ENCODE data around the gene SPATS2. TPM values are rescaled to one million over a fixed set of nuclear protein-coding genes. Genes with fewer than 3 reads are reported as not detected.

Gene SPATS2
- total and polyA plus RNA-seq, 2 of the 4 experiments (the other 2 are of a cell fraction) = 50.6 to 63.3 TPM

DNA sequence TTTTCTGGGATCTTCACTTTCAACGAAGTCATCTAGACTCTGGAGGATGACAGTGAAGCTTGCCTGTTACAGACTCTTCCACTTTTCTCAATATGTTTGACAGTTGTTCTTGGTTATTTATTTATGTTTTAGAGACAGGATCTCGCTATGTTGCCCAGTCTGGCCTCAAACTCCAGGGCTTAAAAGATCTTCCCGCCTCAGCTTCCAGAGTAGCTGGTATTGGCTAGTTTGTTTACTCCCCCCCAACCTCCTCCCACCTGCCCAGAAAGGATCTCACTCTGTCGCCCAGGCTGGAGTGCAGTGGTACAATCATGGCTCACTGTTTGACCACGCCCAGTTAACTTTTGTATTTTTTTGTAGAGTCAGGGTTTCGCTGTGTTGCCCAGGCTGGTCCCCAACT is 3.3 kb downstream of the SPATS2 start:
- ChIA-PET CTCF (interaction anchor here (0.6 to 2.6 kb wide), 2 partner anchors 12 to 139 kb away, joined by 4 to 7 read pairs; no protein-coding TSS in a partner anchor), POLR2A (ENCODE audit: unreplicated experiment) (no interaction called here)
- BruUV-seq (replicated peaks) = no TSS peak

More for the DNA sequence above, 3.3 kb downstream of the SPATS2 start:
- no peak overlapping the region for H3K9ac ChIP-seq (ENCODE audit: low read depth, low read length)
- no peak overlapping the region for H3K14ac ChIP-seq (replicated peaks; ENCODE audit: low read depth, low read length)
- H4K8ac ChIP-seq (ENCODE audit: low read depth in 2 of 2, low read length in 2 of 2) = no peak overlapping the region; a peak in 1 of 4 replicates
- no peak overlapping the region for H4K91ac ChIP-seq (ENCODE audit: insufficient read depth, low read depth, low read length)
- WGBS, 2 experiments (ENCODE audit: extremely low coverage in 2 of 2, insufficient read length in 1 of 2) = no CpG with 5 or more reads among the region's 6 CpGs
- H3K27ac ChIP-seq (ENCODE audit: insufficient read depth, low read length) = no peak overlapping the region
- peaks cover 48% of the 10 kb centered on the region for H4K20me1 ChIP-seq (ENCODE audit: insufficient read depth, low read length)
- no peak overlapping the region for H3K18ac ChIP-seq (ENCODE audit: low read depth, low read length)
- H3K4me2 ChIP-seq (ENCODE audit: low read depth, low read length) = no peak overlapping the region
- dilution Hi-C loops (cut with HindIII; ENCODE audit: low sequenced_read_pairs, unreplicated experiment) = loop anchor here (25.0 kb wide), 1 partner anchor 142 kb away; no protein-coding TSS in a partner anchor
- H3K4me1 ChIP-seq (ENCODE audit: control insufficient read depth, insufficient read depth, low read length) = peaks cover 4% of the 10 kb centered on the region; the same call in 1 of the 2 replicates
- H3K23ac ChIP-seq (ENCODE audit: low read depth, low read length) = 0 out of 2 replicates have a peak overlapping the region, but pooled peaks have one; percentile 25
- DNase-seq (no peak), ATAC-seq (ENCODE audit: low read depth) (no peak)
- H3K79me1 ChIP-seq (ENCODE audit: low read depth in 1 of 2, low read length in 2 of 2) = peaks cover 3 to 60% of the 10 kb centered on the region in 2 experiments; a peak in 2 of 4 replicates
- intact Hi-C loops (cut with micrococcal nuclease) = no loop called here
- H3K56ac ChIP-seq (ENCODE audit: extremely low read depth, insufficient read depth, low read length) = no peak overlapping the region
- no peak overlapping the region for H3K4me3 ChIP-seq (ENCODE audit: insufficient read depth, low read depth, low read length)
- H4K5ac ChIP-seq (ENCODE audit: low read depth, low read length) = no peak overlapping the region
- no peak overlapping the region for H2AK9ac ChIP-seq (replicated peaks; ENCODE audit: low read depth, low read length, poor library complexity)
- H2BK20ac ChIP-seq (ENCODE audit: low read depth, low read length) = no peak overlapping the region
- H2BK5ac ChIP-seq (ENCODE audit: low read depth, low read length, poor library complexity, severe bottlenecking) = no peak overlapping the region
- peaks cover 2% of the 10 kb centered on the region; the same call in 1 of the 2 replicates for H3K9me1 ChIP-seq (ENCODE audit: insufficient read depth, low read length)
- no peak overlapping the region for H2AK5ac ChIP-seq (ENCODE audit: low read depth, low read length)
- no peaks in the 10 kb centered on the region for H3K9me3 ChIP-seq (ENCODE audit: control insufficient read depth, insufficient read depth, low read length)
- peaks cover 4% of the 10 kb centered on the region for H3K36me3 ChIP-seq (ENCODE audit: control insufficient read depth, insufficient read depth, low read length)
- H2BK120ac ChIP-seq (ENCODE audit: low read depth, low read length) = no peak overlapping the region
- H2AFZ ChIP-seq (replicated peaks; ENCODE audit: low read length, poor library complexity) = no peak overlapping the region
- no peak overlapping the region for H2BK15ac ChIP-seq (ENCODE audit: low read depth, low read length)
- TF ChIP-seq RFX5 (IDR thresholded peaks at IDR 0.05; ENCODE audit: low read depth, low read length) (no peak), NFE2L2 (IDR thresholded peaks at IDR 0.05; ENCODE audit: low read depth, low read length) (no peak), CHD1 (IDR thresholded peaks at IDR 0.05; ENCODE audit: low read depth, low read length) (no peak), POLR2A (IDR thresholded peaks at IDR 0.05; ENCODE audit: low read depth, low read length) (no peak), FOS (IDR thresholded peaks at IDR 0.05; ENCODE audit: low read depth, low read length) (no peak), RCOR1 (IDR thresholded peaks at IDR 0.05; ENCODE audit: insufficient replicate concordance, low read length) (no peak)
- TF ChIP-seq, protein P1, sequence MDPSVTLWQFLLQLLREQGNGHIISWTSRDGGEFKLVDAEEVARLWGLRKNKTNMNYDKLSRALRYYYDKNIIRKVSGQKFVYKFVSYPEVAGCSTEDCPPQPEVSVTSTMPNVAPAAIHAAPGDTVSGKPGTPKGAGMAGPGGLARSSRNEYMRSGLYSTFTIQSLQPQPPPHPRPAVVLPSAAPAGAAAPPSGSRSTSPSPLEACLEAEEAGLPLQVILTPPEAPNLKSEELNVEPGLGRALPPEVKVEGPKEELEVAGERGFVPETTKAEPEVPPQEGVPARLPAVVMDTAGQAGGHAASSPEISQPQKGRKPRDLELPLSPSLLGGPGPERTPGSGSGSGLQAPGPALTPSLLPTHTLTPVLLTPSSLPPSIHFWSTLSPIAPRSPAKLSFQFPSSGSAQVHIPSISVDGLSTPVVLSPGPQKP (IDR thresholded peaks at IDR 0.05; ENCODE audit: borderline replicate concordance, low read depth, low read length) = no peak
- no peak overlapping the region for H3K4ac ChIP-seq (ENCODE audit: low read depth, low read length)
- no peaks in the 10 kb centered on the region for H3K27me3 ChIP-seq (ENCODE audit: control insufficient read depth, insufficient read depth, low read length)
- in situ Hi-C loops (cut with MboI; ENCODE audit: low sequenced_read_pairs) = no loop called here

Data from IMR-90 (cell line).